ENCODE data around the gene MUS81. TPM values are rescaled to one million over a fixed set of nuclear protein-coding genes. Genes with fewer than 3 reads are reported as not detected.

The MUS81 gene
- total and polyA plus RNA-seq, 9 of the 15 experiments (the other 6 are each of a cell fraction or from before 2014, with no cell fraction given), result 13.4 to 118 (median 53.7) TPM

DNA sequence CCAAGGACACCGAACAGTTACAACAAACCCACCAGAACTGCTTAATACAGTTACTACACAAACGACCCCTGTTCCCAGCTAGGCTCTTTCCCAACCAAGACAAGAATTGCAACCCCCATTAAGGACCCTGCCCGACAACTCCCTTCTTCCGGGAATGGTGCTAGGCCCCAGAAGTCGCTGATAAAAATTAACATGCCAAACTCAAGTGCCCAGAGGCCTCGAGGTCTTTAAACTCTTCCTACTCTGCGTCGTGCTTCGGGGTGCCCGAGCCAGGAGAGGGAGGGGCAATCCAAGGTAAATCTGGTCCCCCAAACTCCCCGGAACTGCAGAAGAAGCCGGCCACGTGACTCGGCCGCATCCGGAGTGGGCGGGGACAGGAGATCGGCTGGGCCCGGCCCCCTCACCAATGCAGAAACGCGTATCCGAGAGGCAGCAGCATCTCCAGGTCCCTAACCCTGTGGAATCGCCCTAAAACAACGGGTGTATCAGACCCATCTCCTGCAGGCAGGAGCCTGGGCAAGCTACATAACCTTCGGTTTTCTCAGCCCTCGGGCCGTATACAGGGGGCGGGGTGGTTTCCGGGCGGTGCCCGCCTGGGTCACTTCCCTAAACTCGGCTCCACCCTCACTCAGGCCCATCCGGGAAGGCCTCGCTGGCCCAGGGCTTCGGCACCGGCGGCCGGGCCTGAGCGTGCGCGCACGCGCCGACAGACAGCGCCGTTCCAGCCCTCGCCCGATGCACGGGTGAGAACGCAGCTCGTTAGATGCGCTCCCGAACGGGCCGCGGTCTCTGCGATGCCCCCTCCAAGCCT lies 3.3 kb upstream of the MUS81 start (continued):
- TF ChIP-seq GTF2E2 (tag; IDR thresholded peaks at IDR 0.05) (no peak), ATF1 (CRISPR knock-in tag; IDR thresholded peaks at IDR 0.05) (no peak), ATF1 (tag; IDR thresholded peaks at IDR 0.05) (0 out of 2 replicates have a peak, but pooled peaks have one; percentile 35), SRSF3 (IDR thresholded peaks at IDR 0.05; ENCODE audit: insufficient read depth, low read length) (no peak), ZNF707 (CRISPR knock-in tag; conservative IDR thresholded peaks at IDR 0.05) (no peak), ZNF140 (CRISPR knock-in tag; IDR thresholded peaks at IDR 0.05) (no peak), ZNF696 (CRISPR knock-in tag; conservative IDR thresholded peaks at IDR 0.05) (no peak), ZC3H8 (IDR thresholded peaks at IDR 0.05) (no peak), ZNF253 (CRISPR knock-in tag; conservative IDR thresholded peaks at IDR 0.05) (no peak), E2F1 (CRISPR knock-in tag; IDR thresholded peaks at IDR 0.05) (no peak; the same call in 1 of the 2 replicates), ZNF398 (CRISPR knock-in tag; IDR thresholded peaks at IDR 0.05) (no peak), ZNF133 (CRISPR knock-in tag; IDR thresholded peaks at IDR 0.05) (no peak), SAP30 (IDR thresholded peaks at IDR 0.05; ENCODE audit: borderline replicate concordance, insufficient read depth, low read depth, low read length, poor library complexity, severe bottlenecking) (peak; percentile 82), ZNF212 (CRISPR knock-in tag; IDR thresholded peaks at IDR 0.05) (no peak), MLX (CRISPR knock-in tag; conservative IDR thresholded peaks at IDR 0.05) (no peak; a peak in 1 of 4 replicates), CREB1 (IDR thresholded peaks at IDR 0.05) (no peak), CREB1 (CRISPR knock-in tag; IDR thresholded peaks at IDR 0.05) (no peak), FOXJ3 (CRISPR knock-in tag; IDR thresholded peaks at IDR 0.05) (no peak), LCOR (CRISPR knock-in tag; IDR thresholded peaks at IDR 0.05) (peak; percentile 36; the same call in 1 of the 2 replicates), ZNF785 (CRISPR knock-in tag; IDR thresholded peaks at IDR 0.05) (no peak), SMARCE1 (IDR thresholded peaks at IDR 0.05) (no peak)
- TF ChIP-seq, protein P1, sequence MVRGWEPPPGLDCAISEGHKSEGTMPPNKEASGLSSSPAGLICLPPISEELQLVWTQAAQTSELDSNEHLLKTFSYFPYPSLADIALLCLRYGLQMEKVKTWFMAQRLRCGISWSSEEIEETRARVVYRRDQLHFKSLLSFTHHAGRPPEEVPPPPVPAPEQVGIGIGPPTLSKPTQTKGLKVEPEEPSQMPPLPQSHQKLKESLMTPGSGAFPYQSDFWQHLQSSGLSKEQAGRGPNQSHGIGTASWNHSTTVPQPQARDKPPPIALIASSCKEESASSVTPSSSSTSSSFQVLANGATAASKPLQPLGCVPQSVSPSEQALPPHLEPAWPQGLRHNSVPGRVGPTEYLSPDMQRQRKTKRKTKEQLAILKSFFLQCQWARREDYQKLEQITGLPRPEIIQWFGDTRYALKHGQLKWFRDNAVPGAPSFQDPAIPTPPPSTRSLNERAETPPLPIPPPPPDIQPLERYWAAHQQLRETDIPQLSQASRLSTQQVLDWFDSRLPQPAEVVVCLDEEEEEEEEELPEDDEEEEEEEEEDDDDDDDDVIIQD (CRISPR knock-in tag; IDR thresholded peaks at IDR 0.05), result no peak
- TF ChIP-seq, protein P2, sequence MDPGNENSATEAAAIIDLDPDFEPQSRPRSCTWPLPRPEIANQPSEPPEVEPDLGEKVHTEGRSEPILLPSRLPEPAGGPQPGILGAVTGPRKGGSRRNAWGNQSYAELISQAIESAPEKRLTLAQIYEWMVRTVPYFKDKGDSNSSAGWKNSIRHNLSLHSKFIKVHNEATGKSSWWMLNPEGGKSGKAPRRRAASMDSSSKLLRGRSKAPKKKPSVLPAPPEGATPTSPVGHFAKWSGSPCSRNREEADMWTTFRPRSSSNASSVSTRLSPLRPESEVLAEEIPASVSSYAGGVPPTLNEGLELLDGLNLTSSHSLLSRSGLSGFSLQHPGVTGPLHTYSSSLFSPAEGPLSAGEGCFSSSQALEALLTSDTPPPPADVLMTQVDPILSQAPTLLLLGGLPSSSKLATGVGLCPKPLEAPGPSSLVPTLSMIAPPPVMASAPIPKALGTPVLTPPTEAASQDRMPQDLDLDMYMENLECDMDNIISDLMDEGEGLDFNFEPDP (CRISPR knock-in tag; IDR thresholded peaks at IDR 0.05), result no peak
